Activated T-helper 17 cell treated with anti-CD3 and anti-CD28 coated beads, Interleukin-2, amount 50 U/mL, for 72 hours (primary cell): ENCODE results near the gene ZBTB7B. TPM values are rescaled to one million over a fixed set of nuclear protein-coding genes. Genes with fewer than 3 reads are reported as not detected.

ENCODE experiments used
- ATAC-seq: fragments of 150-1000 bp; cut with Tn5 transposase; replicated peaks from 2 replicates; pipeline ENCODE4 v1.10.0; 2021; ENCODE audit warnings: mild to moderate bottlenecking, moderate library complexity
- H3K27ac Mint-ChIP-seq: one replicate; pipeline ENCODE4 v1.8.0; 2022; ENCODE audit warnings: mixed read lengths
- H3K27me3 Mint-ChIP-seq: one replicate; pipeline ENCODE4 v1.8.0; 2022; ENCODE audit warnings: mixed read lengths
- H3K36me3 Mint-ChIP-seq: one replicate; pipeline ENCODE4 v1.8.0; 2022; ENCODE audit warnings: low read depth, mild to moderate bottlenecking, mixed read lengths
- H3K4me1 Mint-ChIP-seq: one replicate; pipeline ENCODE4 v1.8.0; 2022; ENCODE audit warnings: mixed read lengths
- H3K4me3 Mint-ChIP-seq: one replicate; pipeline ENCODE4 v1.8.0; 2022; ENCODE audit warnings: mild to moderate bottlenecking, mixed read lengths
- H3K9me3 Mint-ChIP-seq: one replicate; pipeline ENCODE4 v1.8.0; 2022; ENCODE audit warnings: mixed read lengths
- total RNA-seq, 2 donors: library from RNA; stranded (reverse); gene quantifications; one replicate each; pipeline ENCODE4 v1.2.3, GENCODE V29; 2022

ZBTB7B gene
- total RNA-seq, 2 donors from 2014 or later = 94.5 to 140 TPM

- H3K9me3 Mint-ChIP-seq = no peaks in the 10 kb centered on the region
- no peak for ATAC-seq
- H3K27me3 Mint-ChIP-seq = no peaks in the 10 kb centered on the region
- H3K4me1 Mint-ChIP-seq = peaks cover 32% of the 10 kb centered on the region
- H3K27ac Mint-ChIP-seq = peak overlapping the region; percentile 92
- peaks cover 83% of the 10 kb centered on the region for H3K36me3 Mint-ChIP-seq
- peak overlapping the region; percentile 91 for H3K4me3 Mint-ChIP-seq
These were observed 7.8 kb downstream of the ZBTB7B start for GRCh38 chr1:155010211-155010918.

DNA sequence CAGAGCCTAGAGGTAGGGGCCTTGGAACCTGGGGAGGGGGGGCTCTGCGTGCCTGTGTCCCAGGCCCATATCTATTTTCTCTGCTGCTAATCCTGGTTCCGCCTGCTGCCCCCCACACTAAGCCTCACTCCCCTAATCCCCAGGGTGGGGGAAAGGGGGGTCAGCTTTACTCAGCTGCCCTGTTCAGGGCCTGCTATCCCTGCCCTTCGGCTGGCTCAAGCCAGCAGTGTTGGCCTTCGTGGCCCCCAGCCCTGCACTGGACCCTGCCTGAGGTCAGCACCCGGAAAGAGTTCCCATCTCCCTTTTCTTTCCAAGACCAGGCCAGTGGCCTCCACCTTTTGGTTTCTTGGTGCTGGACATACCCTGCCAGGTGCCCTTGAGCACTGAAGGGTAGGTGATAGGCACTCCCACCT lies 8.4 kb downstream of the ZBTB7B start:
- no peak for ATAC-seq
- H3K27me3 Mint-ChIP-seq = no peaks in the 10 kb centered on the region
- H3K27ac Mint-ChIP-seq = peak overlapping the region; percentile 92
- no peaks in the 10 kb centered on the region for H3K9me3 Mint-ChIP-seq
- peaks cover 83% of the 10 kb centered on the region for H3K36me3 Mint-ChIP-seq
- H3K4me1 Mint-ChIP-seq = peaks cover 37% of the 10 kb centered on the region
- peak overlapping the region; percentile 91 for H3K4me3 Mint-ChIP-seq

GRCh38 chr1:155011437-155012025 lies 8.9 kb downstream of the ZBTB7B start:
- Mint-ChIP-seq H3K27me3 (no peaks in the 10 kb centered on the region), H3K27ac (peak overlapping the region; percentile 92), H3K4me3 (peak overlapping the region; percentile 91), H3K36me3 (peaks cover 83% of the 10 kb centered on the region), H3K4me1 (peaks cover 37% of the 10 kb centered on the region), H3K9me3 (no peaks in the 10 kb centered on the region)
- no peak for ATAC-seq

GRCh38 chr1:155012026-155012546 lies 9.5 kb downstream of the ZBTB7B start:
- Mint-ChIP-seq H3K27me3 (no peaks in the 10 kb centered on the region), H3K4me3 (peak overlapping the region; percentile 91), H3K4me1 (peaks cover 34% of the 10 kb centered on the region), H3K36me3 (peaks cover 88% of the 10 kb centered on the region), H3K9me3 (no peaks in the 10 kb centered on the region), H3K27ac (peak overlapping the region; percentile 69)
- no peak for ATAC-seq

DNA sequence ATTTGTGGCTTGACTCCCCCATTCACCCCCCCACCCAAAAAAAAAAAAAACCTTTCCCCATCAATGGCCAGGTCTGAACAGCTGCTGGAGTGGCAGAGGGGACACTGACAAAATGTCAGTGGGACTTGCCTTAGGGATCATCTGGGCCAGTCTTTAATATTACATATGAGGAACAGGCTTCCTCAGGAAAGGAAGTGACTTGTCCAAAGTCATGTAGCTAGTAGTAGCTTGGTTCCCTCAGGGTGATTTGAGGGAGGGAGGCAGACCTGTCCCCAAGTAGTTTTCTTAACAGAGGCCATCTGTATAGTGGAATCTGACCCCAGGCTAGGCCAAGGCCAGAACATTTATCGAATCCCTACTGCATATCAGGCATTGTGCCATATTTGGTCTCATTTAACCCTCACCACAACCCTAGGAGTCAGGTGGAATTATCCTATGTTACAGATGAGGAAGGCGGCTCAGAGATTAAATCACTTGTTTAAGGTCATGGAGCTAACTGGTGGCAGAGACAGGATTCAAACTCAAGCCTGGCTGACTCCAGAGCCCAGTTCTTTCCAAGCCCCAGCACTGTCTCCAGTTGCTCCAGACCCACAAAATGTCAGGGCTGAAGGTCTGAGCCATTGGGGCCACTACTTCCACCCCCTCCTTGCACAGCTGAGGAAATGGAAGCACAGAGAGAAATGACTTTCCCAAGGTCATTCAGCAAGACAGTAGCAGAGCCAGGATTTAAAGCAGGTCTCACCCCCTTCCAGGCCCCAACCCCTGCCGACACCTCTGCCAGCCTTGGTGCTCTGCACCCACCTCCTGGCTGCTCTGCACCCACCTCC lies 10.4 kb downstream of the ZBTB7B start:
- Mint-ChIP-seq H3K27ac (peak overlapping the region; percentile 69), H3K9me3 (no peaks in the 10 kb centered on the region), H3K36me3 (peaks cover 95% of the 10 kb centered on the region), H3K4me3 (peak overlapping the region; percentile 91), H3K27me3 (no peaks in the 10 kb centered on the region), H3K4me1 (peaks cover 34% of the 10 kb centered on the region)
- ATAC-seq = no peak

DNA sequence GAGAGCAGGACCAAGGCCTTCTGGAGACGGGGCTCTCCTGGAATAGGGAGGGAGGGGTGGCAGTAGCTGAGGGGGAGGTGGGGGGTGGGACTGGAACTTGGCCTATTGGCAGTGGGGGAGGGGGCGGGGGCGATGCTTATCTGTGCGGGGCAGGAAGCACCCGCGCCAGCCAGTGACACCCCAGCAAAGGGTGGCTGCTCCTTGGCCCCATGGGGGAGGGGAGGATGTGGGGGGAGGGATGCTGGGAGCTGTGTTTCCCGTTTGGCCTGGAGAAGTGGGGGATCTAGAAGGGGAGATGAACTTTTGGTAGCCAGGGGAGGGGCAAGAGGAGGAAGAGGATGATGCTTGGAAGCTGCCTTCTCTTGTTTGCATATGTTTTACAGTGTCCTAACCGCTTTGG lies 11.0 kb downstream of the ZBTB7B start:
- Mint-ChIP-seq H3K27ac (no peak overlapping the region), H3K4me3 (peak overlapping the region; percentile 91), H3K4me1 (peaks cover 34% of the 10 kb centered on the region), H3K36me3 (peaks cover 95% of the 10 kb centered on the region), H3K9me3 (no peaks in the 10 kb centered on the region), H3K27me3 (no peaks in the 10 kb centered on the region)
- no peak for ATAC-seq

DNA sequence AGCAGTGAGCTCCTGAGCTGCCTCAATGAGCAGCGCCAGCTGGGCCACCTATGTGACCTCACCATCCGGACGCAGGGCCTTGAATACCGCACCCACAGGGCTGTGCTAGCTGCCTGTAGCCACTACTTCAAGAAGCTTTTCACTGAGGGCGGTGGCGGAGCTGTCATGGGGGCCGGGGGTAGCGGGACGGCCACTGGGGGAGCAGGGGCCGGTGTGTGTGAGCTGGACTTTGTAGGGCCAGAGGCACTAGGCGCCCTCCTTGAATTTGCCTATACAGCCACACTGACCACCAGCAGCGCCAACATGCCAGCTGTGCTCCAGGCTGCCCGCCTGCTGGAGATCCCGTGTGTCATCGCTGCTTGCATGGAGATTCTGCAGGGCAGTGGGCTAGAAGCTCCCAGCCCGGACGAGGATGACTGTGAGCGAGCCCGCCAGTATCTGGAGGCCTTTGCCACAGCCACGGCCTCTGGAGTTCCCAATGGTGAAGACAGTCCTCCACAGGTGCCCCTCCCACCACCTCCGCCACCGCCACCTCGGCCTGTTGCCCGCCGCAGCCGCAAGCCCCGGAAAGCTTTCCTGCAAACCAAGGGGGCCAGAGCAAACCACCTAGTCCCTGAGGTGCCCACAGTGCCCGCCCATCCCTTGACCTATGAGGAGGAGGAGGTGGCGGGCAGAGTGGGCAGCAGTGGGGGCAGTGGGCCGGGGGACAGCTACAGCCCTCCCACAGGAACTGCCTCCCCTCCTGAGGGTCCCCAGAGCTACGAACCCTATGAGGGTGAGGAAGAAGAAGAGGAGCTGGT lies 12.3 kb downstream of the ZBTB7B start:
- H3K4me3 Mint-ChIP-seq = peak overlapping the region; percentile 91
- no peaks in the 10 kb centered on the region for H3K27me3 Mint-ChIP-seq
- H3K9me3 Mint-ChIP-seq = no peaks in the 10 kb centered on the region
- no peak for ATAC-seq
- H3K27ac Mint-ChIP-seq = peak overlapping the region; percentile 88
- peaks cover 44% of the 10 kb centered on the region for H3K4me1 Mint-ChIP-seq
- H3K36me3 Mint-ChIP-seq = peaks cover 95% of the 10 kb centered on the region

GRCh38 chr1:155015527-155016230 lies 13.1 kb downstream of the ZBTB7B start:
- Mint-ChIP-seq H3K4me1 (peaks cover 49% of the 10 kb centered on the region), H3K4me3 (peak overlapping the region; percentile 69), H3K27ac (peak overlapping the region; percentile 88), H3K9me3 (no peaks in the 10 kb centered on the region), H3K36me3 (peaks cover 91% of the 10 kb centered on the region), H3K27me3 (no peaks in the 10 kb centered on the region)
- no peak for ATAC-seq

GRCh38 chr1:155016231-155016831 lies 13.7 kb downstream of the ZBTB7B start:
- peak overlapping the region; percentile 69 for H3K4me3 Mint-ChIP-seq
- no peaks in the 10 kb centered on the region for H3K27me3 Mint-ChIP-seq
- H3K4me1 Mint-ChIP-seq = peaks cover 49% of the 10 kb centered on the region
- peaks cover 85% of the 10 kb centered on the region for H3K36me3 Mint-ChIP-seq
- peak overlapping the region; percentile 88 for H3K27ac Mint-ChIP-seq
- ATAC-seq = no peak
- no peaks in the 10 kb centered on the region for H3K9me3 Mint-ChIP-seq

GRCh38 chr1:155017041-155017945 lies 14.7 kb downstream of the ZBTB7B start:
- H3K27me3 Mint-ChIP-seq = no peaks in the 10 kb centered on the region
- H3K36me3 Mint-ChIP-seq = peaks cover 75% of the 10 kb centered on the region
- H3K9me3 Mint-ChIP-seq = no peaks in the 10 kb centered on the region
- peak overlapping the region; percentile 88 for H3K27ac Mint-ChIP-seq
- ATAC-seq = peak; percentile 89
- H3K4me1 Mint-ChIP-seq = peaks cover 44% of the 10 kb centered on the region
- H3K4me3 Mint-ChIP-seq = peak overlapping the region; percentile 69

GRCh38 chr1:155017946-155018316 lies 15.3 kb downstream of the ZBTB7B start:
- H3K9me3 Mint-ChIP-seq = no peaks in the 10 kb centered on the region
- ATAC-seq = no peak
- peak overlapping the region; percentile 54 for H3K27ac Mint-ChIP-seq
- H3K36me3 Mint-ChIP-seq = peaks cover 69% of the 10 kb centered on the region
- no peaks in the 10 kb centered on the region for H3K27me3 Mint-ChIP-seq
- H3K4me1 Mint-ChIP-seq = peaks cover 38% of the 10 kb centered on the region
- H3K4me3 Mint-ChIP-seq = peak overlapping the region; percentile 57

DNA sequence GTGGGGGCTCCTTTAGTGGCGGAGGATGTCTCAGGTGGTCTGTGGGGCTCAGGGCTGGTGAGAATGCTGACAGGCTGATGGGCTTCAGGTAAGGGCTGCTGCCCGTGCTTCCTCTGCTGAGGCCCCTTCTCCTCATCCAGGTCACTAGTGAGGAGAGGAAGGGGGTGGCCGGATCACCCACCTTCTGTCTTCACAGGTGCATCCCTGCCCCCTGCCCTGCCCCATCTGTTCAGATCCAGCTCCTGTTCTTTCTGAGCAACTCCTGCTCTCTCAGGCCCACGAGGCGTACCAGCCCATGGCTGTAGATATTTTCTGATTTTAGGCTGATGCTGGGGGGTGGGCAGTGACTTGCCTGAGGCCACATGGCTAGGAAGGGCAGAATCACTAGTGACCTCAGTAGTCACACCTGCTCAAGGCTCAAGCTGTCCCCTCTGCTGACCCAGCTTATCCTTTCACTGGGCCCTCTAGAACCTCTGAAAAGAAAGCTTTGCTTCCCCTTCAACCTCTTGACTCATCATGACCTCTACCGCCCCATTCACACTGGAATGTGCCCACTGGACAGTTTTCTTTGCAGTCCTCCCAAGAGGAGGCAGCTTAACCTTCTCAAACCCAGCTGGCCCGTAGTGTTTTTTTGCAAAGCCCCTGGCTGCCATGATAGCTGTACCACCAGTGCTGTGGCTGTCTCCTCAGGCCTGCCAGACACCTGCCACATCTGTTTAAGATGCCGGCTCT lies 16.2 kb downstream of the ZBTB7B start:
- peak overlapping the region; percentile 57 for H3K4me3 Mint-ChIP-seq
- H3K27me3 Mint-ChIP-seq = no peaks in the 10 kb centered on the region
- ATAC-seq = no peak
- peaks cover 60% of the 10 kb centered on the region for H3K36me3 Mint-ChIP-seq
- H3K9me3 Mint-ChIP-seq = no peaks in the 10 kb centered on the region
- peaks cover 32% of the 10 kb centered on the region for H3K4me1 Mint-ChIP-seq
- peak overlapping the region; percentile 81 for H3K27ac Mint-ChIP-seq
